Endothelial cell of umbilical vein (primary cell): ENCODE results near the gene ITPR2. TPM values are rescaled to one million over a fixed set of nuclear protein-coding genes. Genes with fewer than 3 reads are reported as not detected.

Source experiments
- Bru-seq: library from RNA; stranded (reverse); fragments of 400-500 nt; gene quantifications from one replicate; lab custom pipeline; 2021; lab: Mats Ljungman, UMichigan
- BruChase-seq, 2 experiments: library from RNA; stranded (reverse); fragments of 400-500 nt; gene quantifications; one replicate each; lab custom pipeline; 2021; lab: Mats Ljungman, UMichigan
- BruUV-seq: library from RNA; stranded (reverse); fragments of 400-500 nt; replicated peaks from 2 replicates; lab custom pipeline; 2021; lab: Mats Ljungman, UMichigan
- CTCF ChIA-PET: fragments of 300-600, 350-600 bp; sonication (Branson Sonifier 250); formaldehyde crosslinking; loops from one replicate; lab custom pipeline; 2021; ENCODE audit warnings: antibody characterized with exemption, inconsistent platforms; lab: Charles Lee
- POLR2A ChIA-PET: fragments of 300-600, 350-600 bp; sonication (Branson Sonifier 250); formaldehyde crosslinking; loops from one replicate; lab custom pipeline; 2021; ENCODE audit warnings: antibody characterized with exemption, inconsistent platforms; lab: Charles Lee
- DNase-seq: peaks from one replicate; pipeline ENCODE4 v3.0.0-alpha.2; 2011; ENCODE audit warnings: low read depth, low spot score
- FAIRE-seq: peaks from 2 replicates; lab custom pipeline; 2011; peaks lifted over from hg19 to GRCh38; lab: Jason Lieb, UNC
- H2AFZ ChIP-seq: 2 replicates; pipeline ENCODE4 v1.6.0; 2012; ENCODE audit warnings: low read depth, low read length, control low read depth, inconsistent platforms
- H3K27ac ChIP-seq: 2 replicates; pipeline ENCODE4 v1.5.1; 2011; ENCODE audit warnings: low read depth, mild to moderate bottlenecking, control low read depth, low read length, moderate library complexity; ENCODE audit not compliant: insufficient read depth
- H3K27me3 ChIP-seq, 2 experiments: 2 replicates each; pipeline versions ENCODE4 v1.6.0 to v1.6.1; 2011; ENCODE audit warnings: low read length in 2 of 2, mixed read lengths in 1 of 2; ENCODE audit not compliant: control insufficient read depth in 2 of 2, insufficient read depth in 2 of 2
- H3K36me3 ChIP-seq, 2 experiments: 2 replicates in 1 of 2; 3 replicates in 1 of 2; pipeline ENCODE4 v1.5.1; 2011; ENCODE audit warnings: low read length in 2 of 2, mild to moderate bottlenecking in 1 of 2, moderate library complexity in 1 of 2; ENCODE audit not compliant: control insufficient read depth in 2 of 2, insufficient read depth in 2 of 2; ENCODE audit errors: extremely low read depth in 1 of 2
- H3K4me1 ChIP-seq: 3 replicates; pipeline ENCODE4 v1.5.1; 2011; ENCODE audit warnings: mild to moderate bottlenecking, low read length; ENCODE audit not compliant: control insufficient read depth, insufficient read depth; ENCODE audit errors: extremely low read depth
- H3K4me2 ChIP-seq: 2 replicates; pipeline ENCODE4 v1.6.1; 2011; ENCODE audit warnings: low read length, control low read depth, mixed read lengths; ENCODE audit not compliant: insufficient read depth
- H3K4me3 ChIP-seq, 3 experiments: fragments of 200-600 bp in 1 of 3; sonication (generic), shearing (Covaris generic) in 1 of 3; replicated peaks in 1 of 3; 2 replicates each; pipeline ENCODE4 v1.5.1; 2011 to 2016; ENCODE audit warnings: control low read depth in 3 of 3, low read length in 3 of 3, mild to moderate bottlenecking in 2 of 3, inconsistent platforms in 1 of 3, low read depth in 1 of 3, moderate library complexity in 1 of 3; ENCODE audit not compliant: insufficient read depth in 1 of 3
- H3K79me2 ChIP-seq: 2 replicates; pipeline ENCODE4 v1.6.0; 2012; ENCODE audit warnings: low read length, inconsistent platforms; ENCODE audit not compliant: control insufficient read depth, insufficient read depth
- H3K9ac ChIP-seq: replicated peaks from 2 replicates; pipeline ENCODE3; 2011; ENCODE audit warnings: low read length, control low read depth; ENCODE audit not compliant: insufficient read depth; ENCODE audit errors: extremely low read depth
- H3K9me1 ChIP-seq: replicated peaks from 3 replicates; pipeline ENCODE4 v1.6.0; 2011; ENCODE audit warnings: mild to moderate bottlenecking, low read length; ENCODE audit not compliant: control insufficient read depth, insufficient read depth; ENCODE audit errors: extremely low read depth
- H3K9me3 ChIP-seq: replicated peaks from 2 replicates; pipeline ENCODE4 v1.5.1; 2012; ENCODE audit warnings: low read length, inconsistent platforms; ENCODE audit not compliant: control insufficient read depth, insufficient read depth
- H4K20me1 ChIP-seq: replicated peaks from 2 replicates; pipeline ENCODE3; 2011; ENCODE audit warnings: mild to moderate bottlenecking, low read length; ENCODE audit not compliant: control insufficient read depth, insufficient read depth; ENCODE audit errors: extremely low read depth
- EZH2 ChIP-seq: IDR thresholded peaks from 2 replicates; pipeline ENCODE4 v1.6.1; 2012; ENCODE audit warnings: borderline replicate concordance, low read depth, mild to moderate bottlenecking, moderate library complexity, low read length, inconsistent platforms; ENCODE audit not compliant: severe bottlenecking
- FOS ChIP-seq: IDR thresholded peaks from 2 replicates; pipeline ENCODE4 v1.6.1; 2011; ENCODE audit warnings: mild to moderate bottlenecking, low read length, moderate library complexity, borderline replicate concordance; ENCODE audit not compliant: insufficient read depth
- GATA2 ChIP-seq: IDR thresholded peaks from 2 replicates; pipeline ENCODE4 v1.7.0; 2011; ENCODE audit warnings: low read depth, mild to moderate bottlenecking, moderate library complexity, mixed read lengths, low read length; ENCODE audit not compliant: insufficient read length, insufficient read depth
- JUN ChIP-seq: IDR thresholded peaks from 2 replicates; pipeline ENCODE4 v1.6.1; 2011; ENCODE audit warnings: borderline replicate concordance, low read depth; ENCODE audit not compliant: insufficient read length, insufficient read depth
- MYC ChIP-seq: IDR thresholded peaks from one replicate; pipeline ENCODE4 v1.6.1; 2011; ENCODE audit warnings: mild to moderate bottlenecking, low read depth, low read length
- POLR2A ChIP-seq: IDR thresholded peaks from 2 replicates; pipeline ENCODE4 v1.6.1; 2012; ENCODE audit warnings: low read depth, mild to moderate bottlenecking, control low read depth, low read length
- POLR2AphosphoS5 ChIP-seq: IDR thresholded peaks from 2 replicates; pipeline ENCODE4 v1.6.1; 2012; ENCODE audit warnings: low read depth, mild to moderate bottlenecking, control low read depth, low read length, moderate library complexity; ENCODE audit not compliant: insufficient read depth
- dilution Hi-C: fragments of 300-500 bp; cut with MboI; formaldehyde crosslinking; loops from one replicate; pipeline ENCODE4 v1.15.0; 2019; ENCODE audit warnings: low sequenced_read_pairs; ENCODE audit not compliant: extremely low pct_ligation_motif_present
- intact Hi-C: fragments of 100-400 bp; cut with micrococcal nuclease; formaldehyde crosslinking; loops from one replicate; pipeline ENCODE4 v1.10.0; 2022
- long read RNA-seq: library from polyadenylated mRNA; stranded (forward); transcript quantifications from one replicate; pipeline ENCODE4 v2.0.0, GENCODE V29; 2021
- polyA minus RNA-seq, 3 experiments: library from RNA; depleted of rRNA, polyadenylated mRNA; stranded (reverse); fragments of >200 nt; gene quantifications; 1 replicate in 1 of 3; 2 replicates in 2 of 3; pipeline ENCODE4 v1.2.3, GENCODE V29; 2011
- polyA plus RNA-seq, 4 experiments: library from polyadenylated mRNA; depleted of rRNA in 3 of 4; stranded (reverse) in 3 of 4; unstranded in 1 of 4; fragments of >200 nt; gene quantifications; 2 replicates each; pipeline versions ENCODE4 v1.2.1 to v1.2.3, GENCODE V29; 2011 to 2012; ENCODE audit warnings: missing spikeins in 1 of 4
- total RNA-seq: library from RNA; stranded (reverse); gene quantifications from 2 replicates; pipeline ENCODE4 v1.2.3, GENCODE V29; 2021
- TF ChIP-seq, protein P1 (sequence below): IDR thresholded peaks from 2 replicates; pipeline ENCODE4 v1.6.1; 2011; ENCODE audit not compliant: insufficient read depth, insufficient read length
- TF ChIP-seq, protein P2 (sequence below), 2 donors: IDR thresholded peaks; 1 replicate in 1 of 2; 2 replicates in 1 of 2; pipeline ENCODE4 v1.5.1; 2011; ENCODE audit warnings: low read length in 2 of 2, mild to moderate bottlenecking in 2 of 2, moderate library complexity in 2 of 2, control low read depth in 1 of 2, inconsistent platforms in 1 of 2, low read depth in 1 of 2; ENCODE audit not compliant: insufficient read depth in 1 of 2; ENCODE audit errors: extremely low read depth in 1 of 2

The ITPR2 gene
- total RNA-seq, result 86.8 and 88.5 TPM in 2 replicates
- polyA plus RNA-seq, result 8.7 and 16.2 TPM in 2 replicates
- 16.2 and 17.4 TPM in 2 replicates for polyA plus RNA-seq (2011; cell fraction: cytosol; rRNA removed)
- polyA plus RNA-seq (2011; cell fraction: nucleus; rRNA removed), result 41.9 and 52.4 TPM in 2 replicates
- 72.6 and 81.9 TPM in 2 replicates for polyA plus RNA-seq (2012)
- 136 and 148 TPM in 2 replicates for polyA minus RNA-seq
- 18.2 TPM for polyA minus RNA-seq (2011; cell fraction: cytosol; rRNA and poly(A)+ RNA removed)
- 292 and 418 TPM in 2 replicates for polyA minus RNA-seq (2011; cell fraction: nucleus; rRNA and poly(A)+ RNA removed)
- percentile 94 among the genes with signal in this experiment for Bru-seq, nascent RNA
- BruChase-seq, experiment 1, labeled RNA remaining after a 6-hour chase, result percentile 85 among the genes with signal in this experiment
- BruChase-seq, experiment 2, labeled RNA remaining after a 2-hour chase, result percentile 86 among the genes with signal in this experiment
- long read RNA-seq, full-length matches to known transcripts, result 1 of 26 reads
- long read RNA-seq, partial matches to known transcripts, result 8 of 26 reads
- long read RNA-seq, other reads (novel, unspliced or antisense), result 17 of 26 reads

DNA sequence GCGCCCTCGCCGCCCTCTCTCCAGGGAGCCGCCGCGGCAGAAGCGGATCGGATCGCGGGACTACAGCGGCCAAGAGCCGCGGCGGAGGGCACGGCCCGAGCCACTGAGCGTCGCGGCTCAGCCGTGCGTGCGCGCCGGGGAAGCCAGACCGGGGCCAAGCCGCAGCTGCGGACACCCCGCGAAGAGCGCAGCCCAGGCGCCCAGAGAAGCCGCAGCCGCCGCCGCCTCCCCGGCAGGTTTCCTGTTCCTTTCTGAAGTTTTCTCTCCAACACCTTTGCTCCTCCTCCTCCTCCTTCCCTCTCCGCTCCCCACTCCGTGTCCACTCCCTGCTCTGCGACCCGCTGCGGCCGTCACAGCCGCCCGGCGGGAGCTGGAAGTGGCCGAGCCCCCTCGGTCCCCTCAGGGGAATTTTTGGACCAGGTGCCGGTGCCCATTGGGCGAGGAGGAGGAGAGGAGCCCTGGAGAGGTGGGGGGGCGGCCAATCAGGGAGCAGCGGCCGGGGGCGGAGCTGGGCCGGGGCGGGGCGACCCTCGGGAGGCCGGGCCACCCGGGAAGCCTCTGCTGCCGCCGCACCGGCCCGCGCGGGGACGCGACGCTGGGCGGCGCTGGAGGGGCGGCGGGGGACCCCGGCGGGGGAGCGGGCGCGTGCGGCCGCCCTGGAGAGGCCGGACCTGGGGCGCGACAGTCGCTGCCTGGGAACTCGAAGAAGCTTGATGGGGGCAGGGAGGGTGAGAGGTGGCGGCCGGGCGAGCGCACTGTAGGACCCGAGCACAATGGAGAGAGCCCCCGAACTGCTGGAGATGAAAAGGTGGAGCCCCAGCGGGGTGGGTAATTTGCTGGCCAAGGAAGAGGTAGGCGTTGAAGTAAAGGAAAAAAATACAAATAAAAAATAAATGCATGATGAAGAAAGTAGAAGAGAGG, at the start of gene ITPR2:
TSS of gene ITPR2 (minus strand) at position 373 of the 921 bp plus-strand sequence. CDS start 413 bp downstream, outside the sequence.
- dilution Hi-C loops (no loop called here), intact Hi-C loops (loop anchor here (1.0 to 5.0 kb wide), 8 partner anchors 12 to 716 kb away; no protein-coding TSS in a partner anchor)
- Histone ChIP-seq H4K20me1 (no peaks in the 10 kb centered on the region), H3K36me3 (no peaks in the 10 kb centered on the region), H3K27me3 (no peaks in the 10 kb centered on the region), H3K79me2 (peaks cover 34% of the 10 kb centered on the region), H3K9me3 (no peaks in the 10 kb centered on the region), H3K27ac (peak within 1 kb of the TSS; percentile 96), H3K4me2 (peak within 1 kb of the TSS; percentile 98), H2AFZ (peak within 1 kb of the TSS; percentile 81), H3K4me1 (peaks cover 23% of the 10 kb centered on the region), H3K9ac (peak within 1 kb of the TSS; percentile 95), H3K4me3 (peak within 1 kb of the TSS; percentile 72 to 91 (median 78)), H3K9me1 (no peaks in the 10 kb centered on the region)
- CTCF ChIA-PET, result interaction anchor here (0.6 to 5.7 kb wide), 33 partner anchors 8 to 473 kb away, joined by 3 to 47 read pairs (median 8); partner anchors contain the start of gene TM7SF3
- FAIRE-seq (peak; percentile 58), DNase-seq (peak; percentile 89)
- TF ChIP-seq JUN, result no peak
- TF ChIP-seq, protein P1, sequence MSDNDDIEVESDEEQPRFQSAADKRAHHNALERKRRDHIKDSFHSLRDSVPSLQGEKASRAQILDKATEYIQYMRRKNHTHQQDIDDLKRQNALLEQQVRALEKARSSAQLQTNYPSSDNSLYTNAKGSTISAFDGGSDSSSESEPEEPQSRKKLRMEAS, result no peak
- TF ChIP-seq, protein P2, sequence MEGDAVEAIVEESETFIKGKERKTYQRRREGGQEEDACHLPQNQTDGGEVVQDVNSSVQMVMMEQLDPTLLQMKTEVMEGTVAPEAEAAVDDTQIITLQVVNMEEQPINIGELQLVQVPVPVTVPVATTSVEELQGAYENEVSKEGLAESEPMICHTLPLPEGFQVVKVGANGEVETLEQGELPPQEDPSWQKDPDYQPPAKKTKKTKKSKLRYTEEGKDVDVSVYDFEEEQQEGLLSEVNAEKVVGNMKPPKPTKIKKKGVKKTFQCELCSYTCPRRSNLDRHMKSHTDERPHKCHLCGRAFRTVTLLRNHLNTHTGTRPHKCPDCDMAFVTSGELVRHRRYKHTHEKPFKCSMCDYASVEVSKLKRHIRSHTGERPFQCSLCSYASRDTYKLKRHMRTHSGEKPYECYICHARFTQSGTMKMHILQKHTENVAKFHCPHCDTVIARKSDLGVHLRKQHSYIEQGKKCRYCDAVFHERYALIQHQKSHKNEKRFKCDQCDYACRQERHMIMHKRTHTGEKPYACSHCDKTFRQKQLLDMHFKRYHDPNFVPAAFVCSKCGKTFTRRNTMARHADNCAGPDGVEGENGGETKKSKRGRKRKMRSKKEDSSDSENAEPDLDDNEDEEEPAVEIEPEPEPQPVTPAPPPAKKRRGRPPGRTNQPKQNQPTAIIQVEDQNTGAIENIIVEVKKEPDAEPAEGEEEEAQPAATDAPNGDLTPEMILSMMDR (IDR thresholded peaks at IDR 0.05; ENCODE audit: extremely low read depth in 1 of 2, insufficient read depth in 1 of 2, low read depth in 1 of 2, low read length in 2 of 2), result peak in 1 of 2 donors; percentile 12
- TF ChIP-seq GATA2, result no peak
- no peak for TF ChIP-seq FOS
- TF ChIP-seq POLR2A, result peak; percentile 91
- TF ChIP-seq POLR2AphosphoS5, result peak; percentile 81
- TF ChIP-seq EZH2, result no peak
- no peak for TF ChIP-seq MYC
- POLR2A ChIA-PET, result interaction anchor here (0.7 to 2.4 kb wide), 11 partner anchors 12 to 189 kb away, joined by 3 to 11 read pairs (median 4); partner anchors contain the start of gene MED21
- no TSS peak for BruUV-seq
